Measurements from ENCODE around the gene EFCAB6.

DNA sequence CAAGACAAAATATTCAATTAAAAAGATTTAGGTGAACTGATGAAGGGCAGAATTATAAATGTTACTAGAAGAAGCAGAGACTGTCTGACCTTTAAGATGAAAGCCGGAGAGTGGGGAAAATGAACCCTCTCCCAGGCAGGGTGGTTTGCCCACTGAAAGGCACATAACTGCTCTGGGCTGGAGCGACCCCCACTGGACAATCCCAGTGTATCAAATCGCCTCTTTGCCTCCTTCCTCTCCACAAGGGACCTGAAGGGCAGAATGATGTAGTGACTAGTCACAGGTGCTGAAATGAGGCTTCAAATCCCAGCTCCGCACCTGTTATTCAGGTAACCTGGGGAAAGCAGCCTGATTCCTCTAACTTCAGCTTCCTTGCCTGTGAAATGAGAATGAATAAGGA is 69.0 kb downstream of the EFCAB6 start:
- TF ChIP-seq, protein P1, sequence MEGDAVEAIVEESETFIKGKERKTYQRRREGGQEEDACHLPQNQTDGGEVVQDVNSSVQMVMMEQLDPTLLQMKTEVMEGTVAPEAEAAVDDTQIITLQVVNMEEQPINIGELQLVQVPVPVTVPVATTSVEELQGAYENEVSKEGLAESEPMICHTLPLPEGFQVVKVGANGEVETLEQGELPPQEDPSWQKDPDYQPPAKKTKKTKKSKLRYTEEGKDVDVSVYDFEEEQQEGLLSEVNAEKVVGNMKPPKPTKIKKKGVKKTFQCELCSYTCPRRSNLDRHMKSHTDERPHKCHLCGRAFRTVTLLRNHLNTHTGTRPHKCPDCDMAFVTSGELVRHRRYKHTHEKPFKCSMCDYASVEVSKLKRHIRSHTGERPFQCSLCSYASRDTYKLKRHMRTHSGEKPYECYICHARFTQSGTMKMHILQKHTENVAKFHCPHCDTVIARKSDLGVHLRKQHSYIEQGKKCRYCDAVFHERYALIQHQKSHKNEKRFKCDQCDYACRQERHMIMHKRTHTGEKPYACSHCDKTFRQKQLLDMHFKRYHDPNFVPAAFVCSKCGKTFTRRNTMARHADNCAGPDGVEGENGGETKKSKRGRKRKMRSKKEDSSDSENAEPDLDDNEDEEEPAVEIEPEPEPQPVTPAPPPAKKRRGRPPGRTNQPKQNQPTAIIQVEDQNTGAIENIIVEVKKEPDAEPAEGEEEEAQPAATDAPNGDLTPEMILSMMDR (IDR thresholded peaks at IDR 0.05), result peak; percentile 29
- TF ChIP-seq ZFX (IDR thresholded peaks at IDR 0.05; ENCODE audit: borderline replicate concordance), result no peak
